Panc1 (cell line): Measurements from ENCODE around the gene HNF1B.

Experiments used
- CTCF ChIP-seq: fragments of 450-650 bp; IDR thresholded peaks from 2 replicates; pipeline ENCODE4 v1.5.1; 2017; ENCODE audit warnings: mild to moderate bottlenecking
- POLR2AphosphoS5 ChIP-seq: IDR thresholded peaks from 2 replicates; pipeline ENCODE4 v1.6.1; 2012; ENCODE audit warnings: mild to moderate bottlenecking, low read depth, low read length, moderate library complexity
- REST ChIP-seq, 2 experiments: IDR thresholded peaks; 2 replicates each; pipeline ENCODE4 v1.6.1; 2011 to 2012; ENCODE audit warnings: low read depth in 2 of 2, control low read depth in 1 of 2, low read length in 1 of 2, mild to moderate bottlenecking in 1 of 2, moderate library complexity in 1 of 2; ENCODE audit not compliant: insufficient read depth in 1 of 2
- SIN3A ChIP-seq: IDR thresholded peaks from 2 replicates; pipeline ENCODE4 v1.6.1; 2012; ENCODE audit warnings: low read depth, mild to moderate bottlenecking, low read length, moderate library complexity, borderline replicate concordance; ENCODE audit not compliant: insufficient read depth
- TCF7L2 ChIP-seq: IDR thresholded peaks from 2 replicates; pipeline ENCODE4 v1.6.1; 2011; ENCODE audit warnings: mild to moderate bottlenecking, low read depth, low read length, inconsistent platforms

- TF ChIP-seq CTCF (no peak), POLR2AphosphoS5 (no peak), REST (IDR thresholded peaks at IDR 0.05; ENCODE audit: insufficient read depth in 1 of 2, low read depth in 2 of 2, low read length in 1 of 2) (no peak), TCF7L2 (no peak), SIN3A (no peak)
Measured at GRCh38 chr17:37789771-37790541, 45.1 kb upstream of the HNF1B start.
